Spinal cord (tissue), 10 donors: ENCODE results near the gene PRXL2C. TPM values are rescaled to one million over a fixed set of nuclear protein-coding genes. Genes with fewer than 3 reads are reported as not detected.
A peak's percentile ranks its signal among the peaks of the same experiment; 100 is the strongest.

ENCODE experiments used
- DNase-seq, 6 donors: peaks; one replicate each; pipeline versions ENCODE4 v3.0.0 to v3.0.0-alpha.2; 2013 to 2015; ENCODE audit warnings: low spot score in 6 of 6, low read depth in 4 of 6
- H3K27ac ChIP-seq: one replicate; pipeline ENCODE4 v1.5.1; 2013; ENCODE audit warnings: low read depth, low read length, control low read depth
- H3K27me3 ChIP-seq: one replicate; pipeline ENCODE4 v1.6.1; 2013; ENCODE audit warnings: low read length; ENCODE audit not compliant: control insufficient read depth, insufficient read depth
- H3K36me3 ChIP-seq: one replicate; pipeline ENCODE4 v1.6.1; 2013; ENCODE audit warnings: low read length; ENCODE audit not compliant: control insufficient read depth, insufficient read depth
- H3K4me1 ChIP-seq: one replicate; pipeline ENCODE4 v1.6.1; 2013; ENCODE audit warnings: low read length; ENCODE audit not compliant: control insufficient read depth, insufficient read depth
- H3K4me3 ChIP-seq: one replicate; pipeline ENCODE4 v1.5.1; 2013; ENCODE audit warnings: low read depth, low read length, control low read depth
- H3K9me3 ChIP-seq: one replicate; pipeline ENCODE4 v1.6.1; 2013; ENCODE audit warnings: low read length; ENCODE audit not compliant: control insufficient read depth, insufficient read depth
- WGBS: methylation state at CpG from one replicate; pipeline ENCODE4 v1.1.5; 2013; ENCODE audit warnings: missing lambda C conversion rate; ENCODE audit not compliant: insufficient coverage; 5-methylcytosine and 5-hydroxymethylcytosine counted together
- polyA plus RNA-seq, 2 donors: library from polyadenylated mRNA; unstranded; fragments of 120-200 nt; gene quantifications; one replicate each; pipeline ENCODE4 v1.2.1, GENCODE V29; 2013; ENCODE audit not compliant: insufficient read length in 2 of 2
- total RNA-seq, 2 donors: library from RNA; depleted of rRNA in 1 of 2; stranded (reverse); fragments of 120-200 nt in 1 of 2; fragments of >200 nt in 1 of 2; gene quantifications; one replicate each; pipeline versions ENCODE4 v1.2.3 to v1.2.4, GENCODE V29; 2013 to 2014
- donor health status: healthy.

PRXL2C gene
- total and polyA plus RNA-seq, 4 donors, result 6.1 to 15.5 (median 9.4) TPM

- H3K4me3 ChIP-seq, result no peak overlapping the region
- peaks cover 3% of the 10 kb centered on the region for H3K27me3 ChIP-seq
- peaks cover 13% of the 10 kb centered on the region for H3K4me1 ChIP-seq
- H3K27ac ChIP-seq, result no peak overlapping the region
- WGBS, result 73% methylated on average over 1 of the region's 4 CpGs
- H3K9me3 ChIP-seq, result no peaks in the 10 kb centered on the region
- H3K36me3 ChIP-seq, result no peaks in the 10 kb centered on the region
- DNase-seq, result no peak
Measured at GRCh38 chr9:96621618-96622017, 33.5 kb downstream of the PRXL2C start.

- no peak for DNase-seq
- WGBS, result 28% methylated on average over 5 of the region's 7 CpGs
- H3K9me3 ChIP-seq, result no peaks in the 10 kb centered on the region
- no peak overlapping the region for H3K27ac ChIP-seq
- H3K36me3 ChIP-seq, result no peaks in the 10 kb centered on the region
- H3K27me3 ChIP-seq, result peaks cover 3% of the 10 kb centered on the region
- peaks cover 13% of the 10 kb centered on the region for H3K4me1 ChIP-seq
- H3K4me3 ChIP-seq, result no peak overlapping the region
Measured at GRCh38 chr9:96620832-96621269, 34.3 kb downstream of the PRXL2C start.

GRCh38 chr9:96620181-96620514, 35.0 kb downstream of the PRXL2C start:
- Histone ChIP-seq H3K9me3 (no peaks in the 10 kb centered on the region), H3K36me3 (no peaks in the 10 kb centered on the region), H3K4me1 (peaks cover 13% of the 10 kb centered on the region), H3K27ac (no peak overlapping the region), H3K4me3 (peak overlapping the region; percentile 50), H3K27me3 (peaks cover 3% of the 10 kb centered on the region)
- no peak for DNase-seq
- no CpG with 5 or more reads among the region's 11 CpGs for WGBS

- WGBS, result under 1% methylated on average over 66 of the region's 66 CpGs
- peaks cover 3% of the 10 kb centered on the region for H3K27me3 ChIP-seq
- peak within 1 kb of the TSS; percentile 67 for H3K4me3 ChIP-seq
- DNase-seq, result peak in 5 of 6 donors; percentile 80 to 98 (median 86)
- H3K27ac ChIP-seq, result no peak within 1 kb of the TSS
- H3K9me3 ChIP-seq, result no peaks in the 10 kb centered on the region
- H3K36me3 ChIP-seq, result no peaks in the 10 kb centered on the region
- H3K4me1 ChIP-seq, result peaks cover 13% of the 10 kb centered on the region
Measured at GRCh38 chr9:96619491-96620180, 35.5 kb downstream of the PRXL2C start, which contains the start of gene CDC14B. CDC14B (minus strand) TSS chr9:96619843; CDS start chr9:96619378, 465 bp downstream.

- Histone ChIP-seq H3K4me1 (peaks cover 13% of the 10 kb centered on the region), H3K36me3 (no peaks in the 10 kb centered on the region), H3K9me3 (no peaks in the 10 kb centered on the region), H3K27me3 (peaks cover 3% of the 10 kb centered on the region), H3K4me3 (peak overlapping the region; percentile 67), H3K27ac (no peak overlapping the region)
- no peak for DNase-seq
- under 1% methylated on average over 54 of the region's 54 CpGs for WGBS
Measured at GRCh38 chr9:96619124-96619465, 36.0 kb downstream of the PRXL2C start.

- peaks cover 3% of the 10 kb centered on the region for H3K27me3 ChIP-seq
- H3K9me3 ChIP-seq, result no peaks in the 10 kb centered on the region
- peak in 2 of 6 donors; percentile 77 to 82 for DNase-seq
Measured at GRCh38 chr9:96618209-96619123, 36.7 kb downstream of the PRXL2C start.

GRCh38 chr9:96617439-96618185, 37.5 kb downstream of the PRXL2C start:
- Histone ChIP-seq H3K27ac (peak overlapping the region; percentile 40), H3K36me3 (no peaks in the 10 kb centered on the region), H3K27me3 (peaks cover 3% of the 10 kb centered on the region), H3K4me1 (peaks cover 13% of the 10 kb centered on the region), H3K4me3 (peak overlapping the region; percentile 67), H3K9me3 (no peaks in the 10 kb centered on the region)
- WGBS, result 31% methylated on average over 16 of the region's 22 CpGs
- DNase-seq, result no peak

More at GRCh38 chr9:96618209-96619123, 36.7 kb downstream of the PRXL2C start:
- peak overlapping the region; percentile 40 for H3K27ac ChIP-seq
- H3K36me3 ChIP-seq, result no peaks in the 10 kb centered on the region
- H3K4me1 ChIP-seq, result peaks cover 13% of the 10 kb centered on the region
- 4% methylated on average over 69 of the region's 69 CpGs for WGBS
- peak overlapping the region; percentile 67 for H3K4me3 ChIP-seq

- Histone ChIP-seq H3K4me3 (no peak overlapping the region), H3K27ac (no peak overlapping the region), H3K4me1 (peaks cover 17% of the 10 kb centered on the region), H3K27me3 (peaks cover 3% of the 10 kb centered on the region), H3K9me3 (no peaks in the 10 kb centered on the region), H3K36me3 (no peaks in the 10 kb centered on the region)
- no CpG with 5 or more reads among the region's 7 CpGs for WGBS
- no peak for DNase-seq
Measured at GRCh38 chr9:96616817-96617438, 38.2 kb downstream of the PRXL2C start.

- no peak overlapping the region for H3K27ac ChIP-seq
- no peak overlapping the region for H3K4me3 ChIP-seq
- no peak for DNase-seq
- H3K9me3 ChIP-seq, result no peaks in the 10 kb centered on the region
- no peaks in the 10 kb centered on the region for H3K36me3 ChIP-seq
- no CpG with 5 or more reads among the region's 6 CpGs for WGBS
- H3K27me3 ChIP-seq, result no peaks in the 10 kb centered on the region
- peaks cover 18% of the 10 kb centered on the region for H3K4me1 ChIP-seq
Measured at GRCh38 chr9:96615411-96615810, 39.7 kb downstream of the PRXL2C start.
